HFF-Myc (cell line): Measurements from ENCODE around the gene MERTK.
A peak's percentile ranks its signal among the peaks of the same experiment; 100 is the strongest.

Experiments used
- DNase-seq: peaks from one replicate; pipeline ENCODE4 v3.0.0-alpha.2; 2011; ENCODE audit warnings: low read depth; ENCODE audit errors: extremely low read depth
- H3K4me3 ChIP-seq: replicated peaks from 2 replicates; pipeline ENCODE4 v1.5.1; 2011; ENCODE audit warnings: low read depth, mild to moderate bottlenecking, control low read depth, low read length
- TF ChIP-seq, protein P1 (sequence below): IDR thresholded peaks from 2 replicates; pipeline ENCODE4 v1.5.1; 2012; ENCODE audit warnings: mild to moderate bottlenecking, low read depth, low read length, control low read depth; ENCODE audit errors: missing control alignments

The MERTK gene

GRCh38 chr2:111896024-111896423 is 2.4 kb upstream of the MERTK start:
- TF ChIP-seq, protein P1, sequence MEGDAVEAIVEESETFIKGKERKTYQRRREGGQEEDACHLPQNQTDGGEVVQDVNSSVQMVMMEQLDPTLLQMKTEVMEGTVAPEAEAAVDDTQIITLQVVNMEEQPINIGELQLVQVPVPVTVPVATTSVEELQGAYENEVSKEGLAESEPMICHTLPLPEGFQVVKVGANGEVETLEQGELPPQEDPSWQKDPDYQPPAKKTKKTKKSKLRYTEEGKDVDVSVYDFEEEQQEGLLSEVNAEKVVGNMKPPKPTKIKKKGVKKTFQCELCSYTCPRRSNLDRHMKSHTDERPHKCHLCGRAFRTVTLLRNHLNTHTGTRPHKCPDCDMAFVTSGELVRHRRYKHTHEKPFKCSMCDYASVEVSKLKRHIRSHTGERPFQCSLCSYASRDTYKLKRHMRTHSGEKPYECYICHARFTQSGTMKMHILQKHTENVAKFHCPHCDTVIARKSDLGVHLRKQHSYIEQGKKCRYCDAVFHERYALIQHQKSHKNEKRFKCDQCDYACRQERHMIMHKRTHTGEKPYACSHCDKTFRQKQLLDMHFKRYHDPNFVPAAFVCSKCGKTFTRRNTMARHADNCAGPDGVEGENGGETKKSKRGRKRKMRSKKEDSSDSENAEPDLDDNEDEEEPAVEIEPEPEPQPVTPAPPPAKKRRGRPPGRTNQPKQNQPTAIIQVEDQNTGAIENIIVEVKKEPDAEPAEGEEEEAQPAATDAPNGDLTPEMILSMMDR: no peak
- DNase-seq: no peak
- no peak overlapping the region for H3K4me3 ChIP-seq

- no peak for DNase-seq
- TF ChIP-seq, protein P1: no peak
- no peak overlapping the region for H3K4me3 ChIP-seq
Measured at GRCh38 chr2:111896576-111896975, 1.8 kb upstream of the MERTK start.

GRCh38 chr2:111897630-111897923 is 830 bp upstream of the MERTK start:
- TF ChIP-seq, protein P1: no peak
- no peak for DNase-seq
- peak overlapping the region; percentile 48 for H3K4me3 ChIP-seq

DNA sequence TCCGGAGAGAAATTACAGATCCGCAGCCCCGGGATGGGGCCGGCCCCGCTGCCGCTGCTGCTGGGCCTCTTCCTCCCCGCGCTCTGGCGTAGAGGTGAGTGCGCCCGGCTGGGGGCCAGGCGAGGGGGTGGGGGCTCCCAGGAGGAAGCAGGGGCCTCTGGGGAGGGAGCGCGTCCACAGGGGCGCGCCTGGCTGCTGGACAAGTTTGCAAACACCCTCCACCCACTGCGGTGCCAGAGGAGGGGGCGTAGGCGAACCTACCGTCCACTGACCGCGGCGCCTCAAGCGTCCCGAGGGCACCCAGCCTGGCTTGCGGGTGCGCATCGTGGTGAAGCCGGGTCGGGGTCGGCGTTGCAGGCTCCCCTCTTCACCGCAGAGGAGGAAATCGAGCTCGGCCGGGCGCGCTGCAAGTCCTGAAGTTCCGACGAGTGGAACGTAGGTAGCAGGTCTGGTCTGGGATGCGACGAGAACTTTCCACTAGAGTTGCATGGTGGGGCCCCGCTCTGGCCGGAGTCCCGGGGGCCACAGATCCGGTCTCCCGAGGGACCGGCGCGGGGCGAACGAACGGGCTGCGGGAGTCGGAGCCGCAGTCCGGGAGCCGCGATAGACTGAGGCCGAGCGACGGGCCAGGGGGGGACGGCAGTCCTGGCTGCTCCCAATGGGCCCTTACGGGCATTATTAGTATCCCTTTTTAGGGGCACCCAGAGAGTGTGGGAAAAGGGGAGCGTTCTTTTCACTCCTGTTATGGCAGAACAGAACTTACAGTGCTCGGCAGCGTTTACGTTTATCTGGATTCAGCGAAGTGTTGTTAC is 502 bp downstream of the MERTK start:
- TF ChIP-seq, protein P1: no peak
- H3K4me3 ChIP-seq: peak overlapping the region; percentile 48
- DNase-seq: no peak

- TF ChIP-seq, protein P1: peak; percentile 48
- H3K4me3 ChIP-seq: no peak overlapping the region
- DNase-seq: no peak
Measured at GRCh38 chr2:111900859-111901258, 2.5 kb downstream of the MERTK start.

GRCh38 chr2:111903516-111903915 is 5.1 kb downstream of the MERTK start:
- DNase-seq: no peak
- TF ChIP-seq, protein P1: no peak
- no peak overlapping the region for H3K4me3 ChIP-seq
